NCI-H2196 treated with DMSO at 0.1 percent for 48 hours (cell line): ENCODE data around the gene MOB1A.
"Not testable (repeated sequence)": the region's sequence is repeated elsewhere in the genome, so short reads cannot be mapped to it uniquely, and the experiment has no call there.

Experiments used
- DNase-seq: peaks from one replicate; lab custom pipeline; 2025; ENCODE audit not compliant: unreplicated experiment; lab: John Stamatoyannopoulos, UW

Gene MOB1A

DNA sequence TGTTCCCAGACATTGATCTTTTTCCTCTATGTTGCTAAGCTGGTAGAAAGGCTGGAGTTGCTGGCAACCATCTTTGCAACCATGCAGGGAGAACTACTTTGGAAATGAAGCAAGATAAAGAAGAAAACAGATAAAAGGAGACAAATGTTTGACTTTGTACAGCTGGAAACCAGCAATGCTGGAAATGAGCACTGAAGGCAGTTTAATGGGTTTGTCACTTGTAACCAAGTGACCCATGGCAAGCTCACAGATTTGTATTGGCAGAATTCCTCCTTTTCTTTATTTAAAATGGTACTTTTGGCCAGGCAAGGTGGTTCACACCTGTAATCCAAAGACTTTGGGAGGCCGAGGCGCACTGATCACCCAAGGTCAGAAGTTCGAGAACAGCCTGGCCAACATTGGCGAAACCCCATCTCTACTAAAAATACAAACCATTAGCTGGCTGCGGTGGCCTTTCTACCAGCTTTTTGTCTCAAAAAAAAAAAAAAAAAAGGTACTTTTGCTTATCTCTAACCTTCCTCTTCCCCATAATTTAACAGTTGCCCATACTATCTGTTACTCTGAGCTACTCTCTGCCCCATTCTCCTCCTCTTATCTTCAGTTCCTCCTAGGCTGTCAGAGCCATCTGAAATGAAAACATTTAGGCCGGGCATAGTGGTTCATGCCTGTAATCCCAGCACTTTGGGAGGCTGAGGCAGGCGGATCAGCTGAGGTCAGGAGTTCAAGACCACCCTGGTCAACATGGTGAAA is 28.9 kb downstream of the MOB1A start:
- no peak for DNase-seq

DNA sequence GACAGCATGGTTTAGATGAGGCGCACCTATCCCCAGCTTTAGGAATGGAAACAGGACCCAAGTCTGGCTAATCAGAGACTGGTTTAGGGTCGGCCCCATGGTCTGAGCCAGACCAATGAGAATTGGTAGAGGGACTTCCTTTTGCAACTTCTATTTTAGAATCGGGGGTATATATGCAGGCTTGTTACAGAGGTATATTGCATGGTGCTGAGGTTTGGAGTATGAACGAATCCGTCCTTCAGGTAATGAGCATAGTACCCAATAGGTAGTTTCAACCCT is 29.5 kb downstream of the MOB1A start:
- no peak for DNase-seq

DNA sequence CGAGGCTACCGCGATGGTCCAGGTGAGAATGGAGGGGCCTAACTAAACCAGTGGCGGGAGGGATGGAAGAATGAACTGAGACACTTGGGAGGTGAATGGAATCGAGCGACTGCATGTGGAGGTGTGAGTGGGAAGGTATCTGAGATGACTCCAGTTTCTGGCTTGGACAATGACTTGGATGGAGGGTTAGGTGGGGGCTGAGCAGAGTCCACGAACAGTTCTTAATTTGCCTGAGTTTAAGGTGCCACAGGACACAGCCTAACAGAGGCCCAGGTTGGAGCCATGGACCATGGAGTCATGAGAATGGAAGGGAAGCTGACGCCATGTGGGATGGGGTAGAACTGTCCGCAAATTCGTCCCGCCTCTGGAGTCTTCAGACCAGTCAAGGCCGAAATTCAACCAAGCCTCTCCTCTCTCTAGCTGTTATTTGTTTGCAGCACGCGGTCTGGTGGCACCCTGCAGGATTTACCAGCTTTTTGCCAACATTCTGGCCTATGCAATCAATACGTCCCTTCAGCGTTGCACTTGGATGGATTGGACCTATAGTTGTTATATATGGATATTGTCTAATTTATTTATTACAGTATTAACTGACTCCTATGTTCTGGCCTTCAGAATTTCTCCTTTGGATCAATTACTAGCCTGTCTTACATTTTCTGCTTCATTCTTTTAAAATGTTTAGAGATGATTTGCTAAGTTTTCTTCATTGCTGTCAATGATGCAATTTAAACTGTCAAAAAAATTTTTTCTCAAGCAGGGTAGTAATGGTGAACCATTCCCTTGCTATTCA is 30.0 kb downstream of the MOB1A start:
- no peak for DNase-seq

DNA sequence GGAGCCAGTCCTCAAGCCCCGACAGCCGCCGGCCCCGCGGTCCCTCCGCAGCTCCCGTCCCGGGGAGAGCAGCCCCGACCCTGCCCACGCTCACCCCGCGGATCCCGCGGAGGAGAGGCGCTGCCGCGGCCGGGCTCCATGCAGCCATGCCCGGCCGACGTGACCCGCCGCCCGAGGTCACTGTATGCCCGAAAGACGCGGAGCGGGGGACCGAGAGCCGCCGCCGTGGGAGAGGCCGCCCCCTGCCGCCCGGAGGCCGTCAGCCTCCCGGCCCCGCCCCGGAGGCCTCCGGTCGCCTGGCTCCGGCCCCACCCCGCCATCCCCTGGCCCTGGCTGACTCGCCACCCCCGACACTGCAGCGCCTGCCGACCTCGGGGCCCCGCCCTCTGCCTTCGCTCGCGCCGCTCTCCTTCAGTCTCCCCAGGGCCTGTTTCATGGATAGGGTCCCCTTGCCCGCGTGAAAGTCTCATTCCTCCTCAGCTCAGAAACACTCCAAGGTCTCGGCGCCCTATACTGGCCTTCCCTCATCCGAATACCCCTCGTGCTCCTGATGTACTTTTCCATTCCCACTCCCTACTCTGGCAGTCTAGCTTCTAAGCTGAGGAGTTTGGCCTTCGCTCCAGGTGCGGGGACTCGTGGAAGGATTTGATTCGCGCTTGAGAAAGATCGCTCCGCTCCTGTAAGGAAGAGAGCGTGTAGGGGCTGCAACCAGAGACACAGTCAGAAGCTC is 30.8 kb downstream of the MOB1A start, which contains the start of gene BOLA3:
BOLA3 (minus strand) TSS at position 186 of the 730 bp plus-strand sequence; CDS start at position 148, 38 bp downstream.
- DNase-seq, result peak; percentile 59

DNA sequence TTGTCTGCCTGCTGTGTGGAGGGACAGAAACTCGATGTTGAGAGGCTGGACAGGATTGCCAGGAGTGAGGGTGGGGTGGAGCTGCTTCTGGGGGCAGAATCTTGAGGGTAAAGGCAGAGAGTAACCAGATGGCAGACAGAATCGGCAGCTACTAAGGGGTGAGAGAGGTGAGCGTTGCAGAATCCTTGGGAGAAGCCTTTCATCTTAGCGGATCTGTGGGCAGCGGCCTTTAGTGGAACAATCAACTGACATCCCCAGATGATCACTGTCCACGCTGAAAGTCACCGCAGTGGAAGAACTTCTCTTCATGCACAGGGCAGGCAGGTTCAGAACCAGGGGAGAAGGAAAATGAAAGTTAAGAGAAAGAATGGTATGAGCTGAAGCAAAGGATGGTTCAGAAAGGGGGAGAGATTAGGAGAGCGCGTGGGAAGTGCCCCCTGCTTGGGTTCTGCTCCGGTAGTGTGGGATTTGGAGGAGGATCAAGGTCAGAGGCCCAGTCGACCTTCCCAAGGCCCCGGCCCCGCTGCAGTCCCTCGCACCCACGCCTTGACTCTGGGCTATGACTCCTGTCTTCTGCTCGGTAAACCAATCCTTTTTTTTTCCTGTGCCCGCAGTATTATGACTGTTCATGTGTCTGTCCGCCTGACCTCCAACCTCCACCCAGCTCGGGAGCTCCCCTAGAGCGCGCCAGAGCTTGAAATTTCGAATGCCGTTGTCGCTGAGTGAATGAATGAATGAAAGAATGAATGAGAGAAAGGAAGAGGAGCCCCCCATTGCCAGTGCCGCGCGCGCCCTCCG is 31.6 kb downstream of the MOB1A start:
- DNase-seq, result no peak

DNA sequence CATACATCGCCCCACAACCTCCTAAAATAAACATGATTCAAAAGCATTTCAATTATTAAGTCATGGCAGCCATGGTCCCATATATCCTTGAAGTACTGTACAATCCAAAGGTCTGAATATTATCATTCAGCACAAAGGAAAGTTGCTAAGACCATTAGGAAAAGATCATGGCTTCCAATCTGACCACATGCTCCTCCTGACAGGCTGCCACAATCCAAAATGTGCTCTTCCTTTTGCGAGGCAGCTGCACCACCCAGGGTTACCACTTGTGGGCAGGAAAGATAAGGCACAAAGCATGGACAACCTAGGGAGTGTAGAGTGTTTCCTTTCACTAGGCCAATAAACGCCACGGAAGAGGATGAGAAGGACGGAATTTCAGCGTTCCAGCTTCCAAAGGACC is 36.3 kb downstream of the MOB1A start:
- no peak for DNase-seq

DNA sequence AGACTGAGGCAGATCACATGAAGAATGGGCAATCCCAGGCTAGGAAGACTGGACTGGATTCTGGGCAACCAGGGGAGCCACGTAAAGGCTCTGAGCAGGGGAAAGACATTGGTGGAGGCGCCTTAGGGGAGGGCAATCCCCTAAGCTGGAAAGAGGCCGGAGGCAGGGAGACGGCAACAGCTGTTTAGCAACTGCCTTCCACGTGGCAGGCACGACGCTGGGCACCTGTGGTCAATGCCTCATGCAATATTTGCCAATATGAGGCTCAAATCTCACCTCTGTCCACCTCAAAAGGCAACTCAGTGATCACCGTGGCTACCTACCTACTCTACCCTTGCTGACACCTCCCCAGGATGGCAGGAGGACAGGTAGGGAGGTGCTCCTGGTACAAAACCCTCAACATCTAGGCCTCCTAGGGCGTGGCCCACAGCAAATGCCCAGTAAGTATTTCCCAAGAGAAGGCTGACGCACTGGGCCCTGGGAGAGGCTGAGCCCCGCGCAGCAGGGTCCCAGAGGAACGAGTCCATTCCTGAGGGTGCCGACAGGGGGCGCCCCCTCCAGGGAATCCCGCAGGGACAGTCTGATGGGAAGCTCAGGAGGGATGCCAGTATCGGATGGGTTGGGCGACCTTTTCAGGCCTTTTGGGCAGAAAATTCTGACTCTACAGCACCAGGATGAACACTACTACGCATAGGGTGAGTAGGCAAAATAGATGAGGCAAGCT is 39.9 kb downstream of the MOB1A start:
- no peak for DNase-seq

DNA sequence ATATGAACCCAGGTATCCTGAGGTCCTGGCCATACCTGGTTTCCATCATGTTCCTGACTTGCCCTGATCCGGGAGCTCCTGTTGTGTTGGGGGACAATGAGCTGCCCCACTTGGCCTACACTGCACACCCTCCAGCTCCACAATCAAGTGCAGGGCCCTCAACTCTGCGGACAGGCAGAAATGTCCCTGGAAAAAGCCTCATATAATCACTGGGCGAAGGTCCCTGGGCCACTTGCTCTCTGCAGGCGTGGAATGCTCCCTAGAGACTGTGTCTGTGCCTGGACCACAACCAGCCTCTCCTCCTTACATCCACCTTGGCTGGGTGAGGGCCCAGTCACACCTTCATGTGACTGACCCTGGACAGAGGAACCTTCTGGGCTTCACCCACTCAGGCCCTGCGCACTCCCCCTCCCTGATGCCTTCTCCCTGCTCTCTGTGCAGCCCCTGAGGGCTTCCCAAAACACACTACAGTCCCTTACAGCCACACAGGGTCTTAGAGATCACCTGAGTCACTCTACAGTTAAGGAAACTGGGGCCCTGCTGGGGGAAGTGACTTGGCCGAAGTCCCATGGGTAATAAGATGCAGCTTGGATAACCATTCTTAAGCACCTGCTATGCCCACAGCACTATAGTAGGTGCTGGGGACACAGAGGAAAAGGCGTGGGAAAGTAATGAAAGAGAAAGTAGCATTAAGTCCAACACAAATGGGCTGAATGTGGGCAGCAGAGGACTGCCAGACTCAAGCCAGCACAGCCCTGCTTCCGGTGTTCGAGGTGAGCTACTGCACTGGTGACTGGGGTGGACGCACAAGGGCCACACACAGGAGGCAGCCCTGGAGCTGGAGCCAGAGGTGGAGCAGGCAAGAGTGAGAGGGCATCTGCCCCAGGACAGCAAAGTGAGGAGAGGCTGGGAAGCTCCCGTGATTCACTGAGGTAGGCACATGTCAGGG is 40.8 kb downstream of the MOB1A start:
- DNase-seq, result no peak

DNA sequence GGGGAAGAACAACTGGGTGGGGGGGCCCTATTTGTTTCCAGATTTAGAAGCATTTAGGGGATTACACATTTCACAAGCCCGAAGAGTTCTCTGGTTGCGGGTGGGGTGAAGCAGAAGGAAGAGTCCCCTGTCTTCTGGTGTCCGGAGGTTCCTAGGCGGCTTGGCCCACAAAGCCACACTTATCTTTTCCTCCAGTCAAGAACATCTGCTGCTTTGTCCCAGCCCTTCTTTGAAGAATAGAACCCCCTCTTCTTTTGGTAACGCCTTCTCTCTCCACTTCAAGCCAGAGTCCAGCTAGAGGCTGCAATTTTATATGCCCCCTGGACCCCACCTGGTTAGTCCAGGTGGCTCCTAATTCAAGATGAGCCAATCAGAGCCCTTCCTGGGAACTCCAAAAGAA is 46.8 kb downstream of the MOB1A start:
- no peak for DNase-seq

DNA sequence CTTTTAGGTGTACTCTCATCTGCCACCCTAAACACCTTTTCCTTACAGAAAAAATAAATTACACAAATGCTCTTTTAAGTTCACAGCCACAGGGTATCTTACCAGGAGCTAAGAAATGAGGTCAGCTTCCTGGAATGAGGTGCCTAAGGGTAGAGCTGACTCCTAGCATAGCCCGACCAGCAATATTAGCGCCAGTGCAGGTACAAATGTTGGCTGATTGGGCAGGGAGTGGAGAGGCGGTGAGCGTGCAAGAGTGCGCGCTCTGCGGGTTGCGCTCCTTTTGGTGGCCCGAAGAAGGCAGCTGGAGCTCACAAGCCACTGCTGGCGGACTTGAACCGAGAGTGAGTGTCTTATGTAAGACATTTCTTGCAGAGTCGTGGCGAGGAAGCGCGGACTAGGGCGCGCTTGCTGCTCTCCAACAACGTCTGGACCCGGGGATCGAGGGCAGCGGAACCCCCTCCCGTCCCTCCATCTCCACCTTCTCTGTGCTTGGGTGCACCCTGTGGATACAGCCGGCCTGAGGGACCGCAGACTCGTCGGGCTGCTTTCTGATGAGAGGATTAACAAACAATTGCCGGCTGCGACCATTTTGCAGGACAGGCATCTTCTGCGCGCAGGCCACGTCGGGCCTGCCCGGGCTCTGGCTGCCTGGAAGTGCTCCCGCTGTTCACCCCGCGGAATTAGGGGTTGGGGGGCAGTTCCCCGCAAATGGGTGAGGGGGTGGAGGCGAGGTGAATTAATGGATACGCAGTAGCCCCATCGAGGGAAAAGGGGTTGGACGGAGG is 48.3 kb downstream of the MOB1A start:
- no peak for DNase-seq

DNA sequence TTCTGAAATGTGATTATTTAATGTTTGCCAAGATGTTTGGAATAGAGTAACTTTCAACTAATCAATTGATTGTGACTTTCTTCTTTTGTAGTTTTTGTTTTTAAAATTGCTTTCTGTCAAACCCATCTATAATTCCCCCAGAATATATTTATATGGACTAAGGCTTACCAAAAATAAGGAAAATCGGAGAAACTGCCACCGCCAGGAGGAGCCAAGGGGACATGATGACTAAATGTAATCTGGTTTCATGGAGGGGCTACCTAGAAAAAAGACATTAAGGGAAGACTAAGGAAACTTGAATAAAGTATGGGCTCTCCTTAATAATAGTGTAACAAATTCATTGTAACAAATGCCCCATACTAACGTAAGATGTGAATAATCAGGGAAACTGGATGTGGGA is 50.5 kb downstream of the MOB1A start:
- no peak for DNase-seq

DNA sequence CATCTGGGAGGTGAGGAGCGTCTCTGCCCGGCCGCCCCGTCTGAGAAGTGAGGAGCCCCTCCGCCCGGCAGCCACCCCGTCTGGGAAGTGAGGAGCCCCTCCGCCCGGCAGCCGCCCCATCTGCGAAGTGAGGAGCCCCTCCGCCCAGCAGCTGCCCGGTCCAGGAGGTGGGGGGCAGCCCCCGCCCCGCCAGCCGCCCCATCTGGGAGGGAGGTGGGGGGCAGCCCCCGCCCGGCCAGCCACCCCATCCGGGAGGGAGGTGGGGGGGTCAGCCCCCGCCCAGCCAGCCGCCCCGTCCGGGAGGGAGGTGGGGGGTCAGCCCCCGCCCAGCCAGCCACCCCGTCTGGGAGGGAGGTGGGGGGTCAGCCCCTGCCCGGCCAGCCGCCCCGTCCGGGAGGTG is 54.7 kb downstream of the MOB1A start:
- DNase-seq, result not testable (repeated sequence)

DNA sequence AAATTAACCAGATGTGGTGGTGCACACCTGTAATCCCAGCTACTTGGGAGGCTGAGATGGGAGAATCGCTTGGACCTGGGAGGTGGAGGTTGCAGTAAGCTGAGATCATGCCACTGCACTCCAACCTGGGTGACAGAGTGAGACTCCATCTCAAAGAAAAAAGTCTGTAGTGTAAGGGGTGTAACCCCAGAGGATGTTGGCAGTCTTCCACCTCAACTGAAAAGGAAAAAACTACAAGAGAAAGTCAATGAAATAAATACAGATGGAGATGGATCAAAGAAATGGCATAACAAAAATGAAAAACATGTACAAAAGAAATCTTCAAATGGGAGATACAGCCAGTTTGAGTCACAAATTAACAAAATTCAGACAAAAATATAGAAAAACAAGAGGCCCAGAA is 56.8 kb downstream of the MOB1A start:
- DNase-seq, result not testable (repeated sequence)

DNA sequence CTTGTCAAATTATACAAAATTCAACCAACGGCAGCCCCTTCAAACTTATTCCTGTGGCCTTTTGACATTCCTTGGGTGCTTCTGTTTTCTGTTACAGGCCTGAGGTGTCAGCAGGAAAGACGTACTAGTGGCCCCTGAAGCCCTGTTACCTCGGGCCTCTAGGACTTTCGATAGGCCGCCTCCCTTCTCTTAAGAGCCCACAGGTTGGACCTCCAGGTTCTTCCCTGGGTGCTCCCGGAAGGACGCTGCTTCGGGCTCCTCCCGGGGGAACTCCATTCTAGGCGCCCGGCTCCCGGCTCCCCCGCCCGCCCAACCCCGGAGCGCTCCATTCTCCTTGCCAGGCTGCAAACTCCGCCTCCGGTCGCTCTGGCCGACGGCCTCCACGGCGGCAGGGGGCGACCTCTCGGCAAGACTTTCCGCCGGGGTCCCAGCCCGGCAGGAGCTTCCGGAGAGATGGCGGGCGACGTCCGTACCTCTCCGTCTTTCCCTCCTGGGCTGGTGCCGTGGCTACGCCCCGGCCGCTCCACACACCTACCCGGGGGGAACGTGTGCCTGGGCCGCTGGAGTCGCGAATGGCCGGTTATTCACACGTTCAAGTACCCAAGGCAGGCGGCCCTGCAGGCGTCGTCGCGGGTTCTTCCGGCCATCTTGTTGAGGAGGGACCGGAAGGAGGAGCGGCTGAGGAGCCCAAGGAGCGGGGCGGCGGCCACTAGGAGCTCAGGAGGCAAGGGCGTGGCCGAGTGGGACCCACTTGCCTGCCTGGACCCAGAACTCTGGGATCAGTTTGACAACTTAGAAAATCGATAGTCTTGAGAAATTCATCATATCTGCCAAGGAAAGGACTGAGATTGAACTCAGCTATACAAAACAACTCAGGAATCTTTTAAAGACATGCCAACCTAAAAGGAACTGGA is 58.5 kb downstream of the MOB1A start:
- DNase-seq, result no peak

DNA sequence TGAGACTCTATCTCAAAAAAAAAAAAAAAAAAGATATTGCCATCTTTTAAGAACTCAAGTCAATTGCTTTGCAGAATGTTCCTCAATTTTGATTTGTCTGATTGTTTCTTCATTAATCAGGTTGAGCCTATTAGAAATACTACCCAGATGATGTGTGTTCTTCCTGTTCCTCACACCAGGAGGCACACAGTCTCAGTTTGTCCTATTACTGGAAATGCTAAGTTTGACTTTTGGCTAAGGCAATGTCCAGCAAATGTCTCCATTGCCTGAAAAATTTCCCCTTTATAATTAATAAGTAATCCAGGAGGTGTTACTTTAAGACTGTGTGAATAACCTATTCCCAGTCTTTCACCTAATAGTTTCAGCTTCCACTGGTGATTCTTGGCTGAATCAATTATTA is 59.3 kb downstream of the MOB1A start:
- DNase-seq, result no peak

DNA sequence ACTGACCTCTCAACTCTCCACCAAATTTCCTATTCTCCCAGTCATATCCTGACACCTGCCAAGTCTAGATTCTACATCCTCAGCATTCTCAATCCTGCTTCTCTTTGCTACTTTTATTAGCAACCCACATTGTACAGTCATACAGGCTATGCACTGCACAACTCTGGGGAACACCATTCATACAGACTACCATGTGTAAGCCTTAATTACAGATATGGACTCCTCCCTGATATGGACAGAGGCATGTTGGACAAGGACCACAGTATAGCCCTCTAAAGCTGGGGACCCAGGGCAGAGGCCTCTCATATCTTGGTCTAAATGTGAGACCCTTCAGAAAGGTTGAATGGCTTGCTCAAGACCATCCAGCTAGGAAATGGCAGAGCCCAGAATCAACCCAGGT is 67.3 kb downstream of the MOB1A start:
- no peak for DNase-seq

DNA sequence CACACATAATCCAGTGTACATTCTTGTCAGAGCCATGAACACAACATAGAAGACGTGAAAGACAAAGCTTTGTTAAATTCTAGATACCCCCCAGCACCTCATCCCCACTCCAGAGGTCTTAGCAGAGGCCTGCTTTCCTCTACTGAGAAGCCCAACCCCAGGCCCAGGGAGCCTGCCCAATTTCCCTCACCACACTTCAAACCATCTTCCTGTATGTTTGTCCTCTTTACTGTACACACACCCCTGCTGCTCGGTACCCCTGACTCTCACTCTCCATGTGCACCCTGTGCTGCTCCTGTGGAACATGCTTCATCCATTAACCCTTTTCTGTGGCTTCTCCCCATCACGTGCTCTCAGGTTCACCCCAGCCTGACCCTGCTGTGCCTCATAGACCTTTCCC is 68.1 kb downstream of the MOB1A start:
- no peak for DNase-seq

DNA sequence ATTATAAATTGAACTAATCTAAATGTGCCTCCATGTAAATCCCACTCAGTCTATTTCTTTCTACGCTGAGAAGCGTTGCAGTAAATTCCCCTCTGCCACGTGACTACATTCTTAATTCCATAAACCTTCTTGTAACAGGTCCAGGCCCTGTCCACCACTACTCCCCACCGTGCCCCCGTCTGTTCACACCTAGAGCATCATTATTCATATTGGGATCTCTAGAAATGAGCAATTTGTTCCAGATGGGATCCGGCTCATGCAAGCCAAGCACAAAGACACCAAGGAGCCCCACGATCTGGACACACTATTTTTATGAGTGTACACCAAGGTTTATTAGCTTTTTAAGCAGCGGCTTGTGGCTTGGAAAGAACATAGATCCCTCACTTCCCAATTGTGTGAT is 69.1 kb downstream of the MOB1A start:
- DNase-seq, result no peak
